ENCODE results near the gene PEX11A. TPM values are rescaled to one million over a fixed set of nuclear protein-coding genes. Genes with fewer than 3 reads are reported as not detected.

The PEX11A gene
- total RNA-seq, 1 donor = 4.0 TPM

- H4K20me1 ChIP-seq (ENCODE audit: insufficient read depth, low read length) = no peaks in the 10 kb centered on the region
- no peaks in the 10 kb centered on the region for H3K79me2 ChIP-seq (ENCODE audit: insufficient read depth, low read length)
- no peaks in the 10 kb centered on the region for H3K36me3 ChIP-seq (ENCODE audit: insufficient read depth, low read length)
- H2AFZ ChIP-seq (ENCODE audit: low read length) = no peak overlapping the region
- no peak overlapping the region for H3K4me3 ChIP-seq (ENCODE audit: insufficient read depth, low read length)
- no peaks in the 10 kb centered on the region for H3K9me3 ChIP-seq (ENCODE audit: low read depth, low read length)
- H3K27ac ChIP-seq (ENCODE audit: low read depth, low read length) = no peak overlapping the region
- no peaks in the 10 kb centered on the region for H3K4me1 ChIP-seq (ENCODE audit: insufficient read depth, low read length)
- no peak overlapping the region for H3K4me2 ChIP-seq (ENCODE audit: insufficient read depth, low read length)
- H3K27me3 ChIP-seq (ENCODE audit: insufficient read depth, low read length) = no peaks in the 10 kb centered on the region
- no peak for DNase-seq (ENCODE audit: insufficient read length, low spot score, missing footprints)
- TF ChIP-seq, protein P1, sequence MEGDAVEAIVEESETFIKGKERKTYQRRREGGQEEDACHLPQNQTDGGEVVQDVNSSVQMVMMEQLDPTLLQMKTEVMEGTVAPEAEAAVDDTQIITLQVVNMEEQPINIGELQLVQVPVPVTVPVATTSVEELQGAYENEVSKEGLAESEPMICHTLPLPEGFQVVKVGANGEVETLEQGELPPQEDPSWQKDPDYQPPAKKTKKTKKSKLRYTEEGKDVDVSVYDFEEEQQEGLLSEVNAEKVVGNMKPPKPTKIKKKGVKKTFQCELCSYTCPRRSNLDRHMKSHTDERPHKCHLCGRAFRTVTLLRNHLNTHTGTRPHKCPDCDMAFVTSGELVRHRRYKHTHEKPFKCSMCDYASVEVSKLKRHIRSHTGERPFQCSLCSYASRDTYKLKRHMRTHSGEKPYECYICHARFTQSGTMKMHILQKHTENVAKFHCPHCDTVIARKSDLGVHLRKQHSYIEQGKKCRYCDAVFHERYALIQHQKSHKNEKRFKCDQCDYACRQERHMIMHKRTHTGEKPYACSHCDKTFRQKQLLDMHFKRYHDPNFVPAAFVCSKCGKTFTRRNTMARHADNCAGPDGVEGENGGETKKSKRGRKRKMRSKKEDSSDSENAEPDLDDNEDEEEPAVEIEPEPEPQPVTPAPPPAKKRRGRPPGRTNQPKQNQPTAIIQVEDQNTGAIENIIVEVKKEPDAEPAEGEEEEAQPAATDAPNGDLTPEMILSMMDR (IDR thresholded peaks at IDR 0.05; ENCODE audit: extremely low read depth, low read depth, low read length) = no peak
Measured at GRCh38 chr15:89686522-89686921, 4.0 kb downstream of the PEX11A start.

DNA sequence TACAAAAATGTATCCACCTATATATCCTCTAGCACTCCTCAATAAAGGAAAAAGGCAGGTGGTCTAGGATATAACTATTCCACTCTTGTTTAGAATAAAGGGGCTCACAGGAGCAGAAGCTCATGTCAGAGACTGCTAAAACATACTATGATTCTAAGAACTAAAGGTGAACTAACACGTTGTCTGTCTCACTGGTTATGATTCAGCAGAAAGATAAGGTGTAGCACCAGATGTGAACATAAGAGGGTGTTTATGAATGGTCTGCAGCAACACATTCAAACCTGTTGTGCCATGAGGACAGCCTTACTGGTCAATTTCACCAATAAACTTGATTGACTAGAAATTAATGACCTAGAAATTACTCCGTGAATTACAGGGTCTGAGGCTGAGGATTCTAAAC is 4.6 kb downstream of the PEX11A start:
- no peak for DNase-seq (ENCODE audit: insufficient read length, low spot score, missing footprints)
- H3K27ac ChIP-seq (ENCODE audit: low read depth, low read length) = no peak overlapping the region
- H3K36me3 ChIP-seq (ENCODE audit: insufficient read depth, low read length) = no peaks in the 10 kb centered on the region
- TF ChIP-seq, protein P1 (IDR thresholded peaks at IDR 0.05; ENCODE audit: extremely low read depth, low read depth, low read length) = no peak
- H3K4me2 ChIP-seq (ENCODE audit: insufficient read depth, low read length) = no peak overlapping the region
- H3K9me3 ChIP-seq (ENCODE audit: low read depth, low read length) = no peaks in the 10 kb centered on the region
- no peak overlapping the region for H3K4me3 ChIP-seq (ENCODE audit: insufficient read depth, low read length)
- no peaks in the 10 kb centered on the region for H4K20me1 ChIP-seq (ENCODE audit: insufficient read depth, low read length)
- H3K27me3 ChIP-seq (ENCODE audit: insufficient read depth, low read length) = no peaks in the 10 kb centered on the region
- H3K4me1 ChIP-seq (ENCODE audit: insufficient read depth, low read length) = peaks cover 5% of the 10 kb centered on the region
- no peak overlapping the region for H2AFZ ChIP-seq (ENCODE audit: low read length)
- H3K79me2 ChIP-seq (ENCODE audit: insufficient read depth, low read length) = no peaks in the 10 kb centered on the region

DNA sequence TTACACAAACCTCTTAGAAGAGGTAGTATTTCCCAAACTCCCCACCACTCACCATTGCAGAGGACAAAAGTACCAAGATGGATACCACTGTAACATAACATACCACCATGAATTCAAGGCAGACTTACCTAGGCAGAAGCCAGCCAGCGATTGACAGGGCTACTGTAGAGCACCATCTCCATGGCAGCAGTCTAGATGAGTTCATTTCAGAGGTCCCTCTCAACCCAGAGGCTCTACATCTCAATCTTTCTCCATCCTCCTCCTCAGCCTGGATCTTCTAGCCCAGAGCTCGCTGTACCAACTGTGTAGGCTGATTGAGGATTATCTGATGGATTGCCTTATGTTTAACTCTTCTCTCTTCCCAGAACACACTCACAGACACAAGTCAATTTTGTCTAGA is 9.4 kb downstream of the PEX11A start:
- no peaks in the 10 kb centered on the region for H3K36me3 ChIP-seq (ENCODE audit: insufficient read depth, low read length)
- H3K4me2 ChIP-seq (ENCODE audit: insufficient read depth, low read length) = peak overlapping the region; percentile 59
- no peak overlapping the region for H3K27ac ChIP-seq (ENCODE audit: low read depth, low read length)
- no peaks in the 10 kb centered on the region for H3K79me2 ChIP-seq (ENCODE audit: insufficient read depth, low read length)
- DNase-seq (ENCODE audit: insufficient read length, low spot score, missing footprints) = peak; percentile 19
- H3K9me3 ChIP-seq (ENCODE audit: low read depth, low read length) = no peaks in the 10 kb centered on the region
- no peak overlapping the region for H2AFZ ChIP-seq (ENCODE audit: low read length)
- peaks cover 20% of the 10 kb centered on the region for H3K4me1 ChIP-seq (ENCODE audit: insufficient read depth, low read length)
- TF ChIP-seq, protein P1 (IDR thresholded peaks at IDR 0.05; ENCODE audit: extremely low read depth, low read depth, low read length) = no peak
- H3K4me3 ChIP-seq (ENCODE audit: insufficient read depth, low read length) = peak overlapping the region; percentile 20
- no peaks in the 10 kb centered on the region for H3K27me3 ChIP-seq (ENCODE audit: insufficient read depth, low read length)
- no peaks in the 10 kb centered on the region for H4K20me1 ChIP-seq (ENCODE audit: insufficient read depth, low read length)

GRCh38 chr15:89680282-89680873 is 10.2 kb downstream of the PEX11A start:
- no peaks in the 10 kb centered on the region for H3K9me3 ChIP-seq (ENCODE audit: low read depth, low read length)
- H3K4me3 ChIP-seq (ENCODE audit: insufficient read depth, low read length) = peak overlapping the region; percentile 20
- H3K4me1 ChIP-seq (ENCODE audit: insufficient read depth, low read length) = peaks cover 20% of the 10 kb centered on the region
- no peaks in the 10 kb centered on the region for H4K20me1 ChIP-seq (ENCODE audit: insufficient read depth, low read length)
- no peaks in the 10 kb centered on the region for H3K79me2 ChIP-seq (ENCODE audit: insufficient read depth, low read length)
- H3K27me3 ChIP-seq (ENCODE audit: insufficient read depth, low read length) = no peaks in the 10 kb centered on the region
- peak; percentile 81 for DNase-seq (ENCODE audit: insufficient read length, low spot score, missing footprints)
- TF ChIP-seq, protein P1 (IDR thresholded peaks at IDR 0.05; ENCODE audit: extremely low read depth, low read depth, low read length) = no peak
- peak overlapping the region; percentile 43 for H3K27ac ChIP-seq (ENCODE audit: low read depth, low read length)
- H3K36me3 ChIP-seq (ENCODE audit: insufficient read depth, low read length) = no peaks in the 10 kb centered on the region
- peak overlapping the region; percentile 59 for H3K4me2 ChIP-seq (ENCODE audit: insufficient read depth, low read length)
- H2AFZ ChIP-seq (ENCODE audit: low read length) = peak overlapping the region; percentile 9
